Stimulated activated CD8-positive, alpha-beta memory T cell treated with anti-CD3 and anti-CD28 coated beads, Interleukin-4, amount 100 ng/mL, for 24 hours (primary cell): ENCODE measurements around the gene ADARB2.
"Not testable (repeated sequence)": the region's sequence is repeated elsewhere in the genome, so short reads cannot be mapped to it uniquely, and the experiment has no call there.

Experiments
- DNase-seq: peaks from one replicate; pipeline ENCODE4 v3.0.0-alpha.2; 2020; ENCODE audit warnings: low read depth

Gene ADARB2

DNA sequence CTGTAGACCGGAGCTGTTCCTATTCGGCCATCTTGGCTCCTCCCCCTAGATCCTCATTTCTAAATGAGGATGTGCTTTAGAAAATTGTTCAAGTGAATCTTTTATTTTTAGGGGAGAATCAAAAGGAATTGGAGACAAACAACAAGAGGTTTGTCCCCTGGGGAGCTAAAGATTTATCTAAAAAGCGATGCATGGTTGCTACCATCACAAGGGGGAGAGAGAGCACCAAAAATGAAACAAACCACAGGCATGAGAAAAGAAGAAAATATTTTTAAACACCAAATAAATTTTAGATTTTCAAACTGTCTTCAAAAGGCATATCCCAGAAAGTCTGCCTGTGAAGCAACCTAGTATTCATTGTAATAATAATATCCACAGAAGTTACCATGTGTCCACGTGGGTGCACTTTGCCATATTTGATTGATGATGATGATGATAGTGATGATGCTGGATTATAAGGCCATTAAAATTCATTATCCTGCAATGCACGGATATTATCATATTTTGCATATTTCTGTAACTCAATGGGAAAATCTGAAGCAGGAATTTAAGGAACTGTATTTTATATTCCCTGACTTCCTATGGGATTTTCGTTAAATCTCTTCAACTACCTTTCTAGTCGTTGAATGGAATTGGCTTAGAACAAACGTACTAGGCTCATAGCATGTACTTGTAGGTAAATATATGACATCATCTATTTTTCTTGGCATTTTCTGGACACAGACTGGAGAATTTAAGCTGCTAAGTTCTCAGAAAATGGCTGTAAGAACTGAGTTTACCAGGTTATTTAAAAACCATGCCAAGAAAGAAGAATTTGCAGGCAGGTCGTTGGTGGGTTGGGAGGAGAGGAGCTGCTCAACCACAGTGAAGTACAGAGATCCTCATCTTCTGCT lies 509.6 kb downstream of the ADARB2 start:
- DNase-seq: no peak

DNA sequence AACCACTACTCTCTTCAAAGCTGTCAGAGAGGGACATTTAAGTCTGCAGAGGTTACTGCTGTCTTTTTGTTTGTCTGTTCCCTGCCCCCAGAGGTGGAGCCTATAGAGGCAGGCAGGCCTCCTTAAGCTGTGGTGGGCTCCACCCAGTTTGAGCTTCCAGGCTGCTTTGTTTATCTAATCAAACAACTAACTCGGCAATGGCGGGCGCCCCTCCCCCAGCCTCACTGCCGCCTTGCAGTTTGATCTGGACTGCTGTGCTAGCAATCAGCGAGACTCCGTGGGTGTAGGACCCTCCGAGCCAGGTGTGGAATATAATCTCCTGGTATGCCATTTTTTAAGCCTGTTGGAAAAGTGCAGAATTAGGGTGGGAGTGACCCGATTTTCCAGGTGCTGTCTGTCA lies 510.4 kb downstream of the ADARB2 start:
- not testable (repeated sequence) for DNase-seq

DNA sequence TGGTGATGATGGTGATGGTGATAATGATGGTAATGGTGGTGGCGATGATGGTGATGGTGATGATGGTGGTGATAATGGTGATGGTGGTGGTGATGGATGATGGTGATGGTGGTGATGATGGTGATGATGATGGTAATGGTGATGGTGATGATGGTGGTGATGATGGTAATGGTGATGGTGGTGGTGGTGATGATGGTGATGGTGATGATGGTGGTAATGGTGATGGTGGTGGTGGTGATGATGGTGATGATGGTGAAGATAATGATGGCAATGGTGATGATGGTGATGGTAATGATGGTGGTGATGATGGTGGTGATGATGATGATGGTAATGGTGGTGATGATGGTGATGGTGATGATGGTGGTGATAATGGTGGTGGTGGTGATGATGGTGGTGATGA lies 517.5 kb downstream of the ADARB2 start:
- DNase-seq: not testable (repeated sequence)

DNA sequence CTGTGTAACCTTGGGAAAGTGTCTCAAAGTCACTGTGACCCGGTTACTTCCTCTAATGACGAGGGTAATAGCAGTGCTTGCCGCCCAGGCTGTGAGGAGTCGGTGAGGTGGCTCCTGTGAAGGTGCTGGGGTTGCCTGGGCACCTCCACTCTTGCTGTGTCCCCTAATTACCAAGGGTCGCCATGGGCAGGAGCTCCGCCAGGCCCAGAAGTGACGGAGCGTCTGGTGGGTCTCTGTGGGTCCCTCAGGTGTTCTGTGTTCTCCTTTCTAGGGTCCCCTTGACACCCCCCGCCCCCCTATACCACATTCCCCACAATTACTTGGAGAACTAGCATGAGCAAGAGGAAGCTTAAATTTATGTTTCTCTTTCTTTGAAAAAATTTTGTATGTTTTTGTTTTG lies 519.7 kb downstream of the ADARB2 start:
- no peak for DNase-seq

DNA sequence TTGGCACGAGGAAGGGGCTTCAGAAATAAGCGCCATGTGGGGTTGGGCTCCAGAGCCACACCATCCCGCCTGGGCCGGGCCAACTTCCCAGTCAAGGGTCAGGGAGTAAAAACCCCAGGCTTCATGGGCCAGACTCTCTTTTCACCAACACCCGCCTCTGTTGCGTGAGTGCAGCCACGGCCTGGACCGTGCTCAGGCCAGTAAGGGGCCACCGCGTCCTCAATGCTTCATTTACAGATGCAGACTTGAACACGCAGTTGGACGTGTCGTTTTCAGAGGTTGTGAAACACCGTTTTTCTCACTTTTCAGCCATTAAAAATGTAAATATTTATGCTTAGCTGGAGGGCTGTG lies 520.1 kb downstream of the ADARB2 start:
- no peak for DNase-seq

DNA sequence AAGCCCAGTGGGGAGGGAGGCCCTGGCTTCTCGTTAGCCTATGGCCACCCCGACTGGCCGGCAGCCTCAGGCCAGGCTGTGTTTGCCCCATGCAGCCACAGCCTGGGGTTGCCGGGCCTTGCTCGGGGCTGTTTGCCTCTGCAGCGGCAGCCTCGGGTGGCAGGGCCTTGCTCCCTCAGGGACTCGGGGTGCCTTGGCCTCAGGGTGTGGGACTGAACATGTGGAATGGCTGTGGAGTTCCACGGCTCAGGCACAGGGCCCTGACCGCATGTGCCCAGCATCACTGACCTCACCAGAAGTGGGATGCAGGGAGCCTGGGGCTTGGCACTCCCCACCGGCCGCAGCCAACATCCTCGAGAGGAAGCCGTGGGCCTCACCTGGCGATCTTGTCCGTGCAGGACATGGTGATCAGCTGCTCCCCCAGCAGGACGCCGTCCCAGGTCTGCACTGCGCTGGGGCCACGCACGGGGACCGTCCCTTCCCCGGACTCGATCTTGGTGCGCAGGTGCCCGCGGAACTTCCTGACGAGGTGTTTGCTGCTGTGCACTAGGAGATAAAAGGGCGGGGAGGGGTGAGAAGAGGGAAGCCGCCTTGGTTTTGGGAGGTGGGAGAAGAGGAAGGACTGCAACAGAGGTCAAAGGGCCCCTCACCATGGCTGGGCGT lies 520.6 kb downstream of the ADARB2 start:
- DNase-seq: no peak

DNA sequence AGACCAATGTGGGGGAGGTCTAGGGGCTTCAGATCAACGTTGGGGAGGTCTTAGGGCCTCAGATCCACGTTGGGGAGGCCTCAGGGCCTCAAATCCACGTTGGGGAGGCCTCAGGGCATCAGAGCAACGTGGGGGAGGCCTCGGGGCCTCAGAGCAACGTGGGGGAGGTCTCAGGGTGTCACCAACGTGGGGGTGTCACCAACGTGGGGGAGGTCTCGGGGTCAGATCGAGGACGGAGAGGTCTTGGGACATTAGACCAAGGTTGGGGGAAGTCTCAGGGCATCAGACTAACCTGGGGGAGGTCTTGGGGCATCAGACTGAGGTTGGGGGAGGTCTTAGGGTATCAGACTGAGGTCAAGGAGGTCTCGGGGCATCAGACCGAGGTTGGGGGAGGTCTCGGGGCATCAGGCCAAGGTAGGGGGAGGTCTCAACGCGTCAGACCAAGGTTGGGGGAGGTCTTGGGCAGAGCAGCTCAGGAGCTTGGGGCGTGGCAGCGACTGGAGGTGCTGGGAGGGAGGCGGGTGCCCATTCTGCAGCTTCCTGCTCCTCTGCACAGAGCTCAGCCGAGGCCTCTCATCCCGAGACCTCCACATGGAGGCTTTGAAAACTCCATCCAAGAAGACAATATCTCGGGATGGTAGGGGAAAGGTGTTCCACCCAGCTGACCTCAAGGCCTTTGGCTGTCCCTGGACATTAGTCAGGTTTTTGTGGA lies 521.3 kb downstream of the ADARB2 start:
- DNase-seq: no peak

DNA sequence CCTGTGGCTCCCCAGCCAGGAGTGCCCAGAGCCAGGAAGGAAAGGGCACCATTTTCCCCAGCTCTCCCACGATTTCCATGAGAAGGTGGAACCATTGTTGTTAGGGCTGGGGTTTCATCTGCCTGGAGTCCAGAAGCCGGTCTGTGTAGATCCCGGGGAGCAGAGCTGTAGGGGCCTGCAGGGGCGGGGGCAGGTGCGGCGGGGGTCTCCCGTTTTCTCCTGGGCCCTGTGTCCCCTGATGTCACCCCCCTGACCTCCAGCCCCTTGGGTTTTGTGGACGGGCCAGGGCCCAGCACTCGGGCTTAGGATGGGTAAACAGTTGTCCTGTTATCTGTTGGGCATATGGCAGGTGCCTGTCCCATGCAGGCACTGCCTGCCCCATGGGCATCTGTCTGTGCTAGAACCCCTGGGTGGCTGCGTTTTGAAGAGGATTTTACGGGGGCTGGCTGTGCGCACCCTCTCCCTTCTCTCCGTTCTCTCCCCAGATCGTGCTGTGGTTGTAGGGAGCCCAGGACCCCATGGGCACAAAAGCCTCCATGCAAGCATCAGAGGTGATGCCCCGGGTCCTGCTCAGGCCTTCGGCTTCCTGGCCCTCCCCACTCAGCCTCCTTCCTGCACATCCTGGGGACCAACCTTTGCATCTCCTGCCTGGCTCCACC lies 522.3 kb downstream of the ADARB2 start:
- DNase-seq: no peak

DNA sequence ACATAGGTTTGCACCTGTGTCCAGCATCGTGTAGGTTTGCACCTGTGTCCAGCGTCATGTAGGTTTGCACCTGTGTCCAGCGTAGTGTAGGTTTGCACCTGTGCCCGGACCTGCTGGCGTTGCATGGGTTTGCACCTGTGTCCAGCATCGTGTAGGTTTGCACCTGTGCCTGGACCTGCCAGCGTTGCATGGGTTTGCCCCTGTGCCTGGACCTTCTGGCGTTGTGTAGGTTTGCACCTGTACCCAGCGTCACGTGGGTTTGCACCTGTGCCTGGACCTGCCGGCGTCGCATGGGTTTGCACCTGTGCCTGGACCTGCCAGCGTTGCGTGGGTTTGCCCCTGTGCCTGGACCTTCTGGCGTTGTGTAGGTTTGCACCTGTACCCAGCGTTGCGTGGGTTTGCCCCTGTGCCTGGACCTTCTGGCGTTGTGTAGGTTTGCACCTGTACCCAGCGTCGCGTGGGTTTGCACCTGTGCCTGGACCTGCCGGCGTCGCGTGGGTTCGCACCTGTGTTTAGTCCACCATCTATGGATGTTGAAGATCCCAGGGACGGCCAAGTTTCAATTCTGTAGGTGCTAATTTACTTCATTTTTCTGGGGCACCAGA lies 523.2 kb downstream of the ADARB2 start:
- DNase-seq: no peak

DNA sequence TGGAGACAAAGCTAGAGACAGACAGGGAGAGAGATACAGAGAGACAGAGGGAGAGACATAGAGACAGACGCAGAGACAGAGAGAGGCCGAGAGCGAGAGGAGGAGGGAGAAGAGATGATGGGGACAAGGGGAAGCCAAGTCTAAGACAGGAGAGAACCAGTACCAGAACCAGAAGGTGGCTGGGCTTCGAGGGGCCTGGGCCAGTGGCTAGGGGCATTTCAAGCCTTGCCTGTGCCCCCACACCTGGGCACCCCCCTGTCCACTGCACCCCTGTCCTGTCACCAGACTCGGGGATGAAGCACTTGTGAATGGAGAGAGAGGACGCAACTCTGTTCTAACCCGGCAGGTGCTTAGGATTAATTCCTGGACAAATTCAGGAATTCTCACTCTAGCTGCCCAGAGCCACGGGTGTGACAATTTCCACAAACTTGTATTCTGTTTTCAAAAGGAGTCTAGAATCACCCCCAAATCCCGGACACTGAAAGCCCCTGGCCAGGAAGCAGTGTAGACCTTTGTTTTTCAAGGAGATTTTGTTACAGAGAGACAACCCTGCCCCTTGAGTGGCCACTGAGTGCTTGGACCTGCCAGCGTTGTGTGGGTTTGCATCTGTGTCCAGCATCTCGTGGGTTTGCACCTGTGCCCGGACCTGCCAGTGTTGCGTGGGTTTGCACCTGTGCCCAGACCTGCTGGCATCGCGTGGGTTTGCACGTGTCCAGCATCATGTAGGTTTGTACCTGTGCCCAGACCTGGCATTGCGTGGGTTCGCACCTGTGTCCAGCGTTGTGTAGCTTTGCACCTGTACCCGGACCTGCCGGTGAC lies 523.9 kb downstream of the ADARB2 start:
- DNase-seq: no peak

DNA sequence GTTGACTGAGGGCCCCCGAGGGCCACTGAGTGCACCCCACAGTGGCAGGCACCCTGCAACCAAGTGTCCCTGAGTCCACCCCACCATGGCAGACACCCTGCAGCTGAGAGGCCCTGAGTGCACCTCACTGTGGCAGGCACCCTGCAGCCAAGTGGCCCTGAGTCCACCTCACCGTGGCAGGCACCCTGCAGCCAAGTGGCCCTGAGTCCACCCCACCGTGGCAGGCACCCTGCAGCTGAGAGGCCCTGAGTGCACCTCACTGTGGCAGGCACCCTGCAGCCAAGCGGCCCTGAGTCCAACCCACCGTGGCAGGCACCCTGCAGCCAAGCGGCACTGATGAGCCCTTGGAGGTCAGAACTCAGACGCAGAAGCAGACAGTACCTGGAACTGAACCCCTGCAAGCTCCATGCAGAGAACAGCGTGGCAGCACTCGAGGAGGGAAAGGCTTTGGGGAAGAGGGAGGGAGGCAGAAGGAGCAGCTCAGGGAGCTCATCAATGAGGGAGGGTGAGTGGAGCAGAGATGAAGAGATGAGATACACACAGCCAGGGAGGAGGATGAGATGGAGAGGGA lies 524.7 kb downstream of the ADARB2 start:
- no peak for DNase-seq

DNA sequence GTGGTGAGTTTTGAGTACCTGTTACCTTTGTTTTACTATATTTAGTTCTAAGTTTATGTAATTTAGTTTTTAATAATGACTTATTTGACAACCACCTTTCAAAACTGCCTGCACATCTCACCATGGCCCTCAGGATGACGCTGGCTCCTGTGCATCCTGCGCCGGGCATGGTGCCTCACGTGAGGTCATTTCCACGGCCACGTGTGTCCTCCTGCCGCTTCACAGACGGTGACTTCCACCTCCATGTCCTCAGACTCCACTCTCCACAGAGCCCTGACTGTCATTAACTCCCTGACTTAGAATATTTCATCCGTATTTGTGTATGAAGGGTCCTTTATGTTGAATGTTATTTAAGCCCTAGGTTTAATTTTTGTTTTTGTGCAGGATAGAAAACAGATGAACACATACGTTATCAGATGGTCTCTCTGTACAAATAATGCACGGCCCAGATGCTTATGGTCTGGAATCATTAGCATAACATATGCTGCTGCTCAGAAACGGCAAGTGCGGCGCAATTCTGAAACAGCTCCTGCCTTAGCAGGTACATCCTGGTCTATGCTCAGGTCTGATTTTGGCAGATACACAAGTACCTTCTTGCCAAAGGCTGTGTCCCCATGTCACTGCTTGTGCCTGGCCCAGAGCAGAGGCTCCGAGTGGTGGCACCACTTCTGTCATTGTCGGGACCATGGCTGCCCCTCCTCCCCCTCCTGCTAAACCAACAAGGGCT lies 525.3 kb downstream of the ADARB2 start:
- DNase-seq: no peak

DNA sequence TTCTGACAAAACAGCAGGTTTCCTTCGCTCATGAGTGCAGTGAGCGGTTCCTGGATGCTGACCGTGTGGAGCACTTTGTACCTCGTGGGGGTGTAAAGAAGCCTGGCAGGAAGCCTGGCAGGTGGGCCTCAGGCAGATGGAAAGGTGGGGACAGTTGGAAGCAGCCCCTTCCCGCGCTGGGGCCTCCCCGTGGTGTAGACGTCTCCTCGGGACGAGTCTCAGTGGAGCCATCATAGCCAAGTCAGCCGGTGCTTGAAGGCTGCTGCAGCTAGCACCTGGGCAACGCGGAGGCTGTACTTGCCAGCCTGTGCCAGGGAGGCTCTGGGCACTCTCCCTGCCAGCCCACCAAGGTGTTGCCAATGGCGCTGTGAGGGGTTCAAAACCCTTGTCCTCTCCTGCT lies 526.7 kb downstream of the ADARB2 start:
- DNase-seq: no peak

DNA sequence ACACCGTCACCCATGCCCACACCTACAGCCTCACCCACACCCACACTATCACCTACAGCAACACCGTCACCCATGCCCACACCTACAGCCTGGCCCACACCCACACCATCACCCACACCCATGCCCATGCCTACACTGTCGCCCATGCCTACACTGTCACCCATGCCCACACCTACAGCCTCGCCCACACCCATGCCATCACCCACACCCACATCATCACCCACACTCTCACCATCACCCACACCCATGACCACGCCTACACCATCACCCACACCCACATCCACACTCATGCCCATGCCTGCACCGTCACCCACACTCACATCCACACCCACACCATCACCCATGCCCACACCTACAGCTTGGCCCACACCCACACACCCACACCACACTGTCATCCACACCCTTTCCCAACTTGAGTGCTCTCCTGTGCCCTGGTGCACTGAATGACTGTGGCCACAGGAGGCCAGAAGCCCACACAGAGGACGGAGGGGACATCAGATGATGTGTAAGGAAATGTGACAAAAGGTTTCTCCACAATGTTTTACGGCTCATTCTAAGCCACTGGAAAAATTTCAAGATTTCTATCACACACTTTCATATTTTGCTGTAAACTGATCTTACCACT lies 527.9 kb downstream of the ADARB2 start:
- no peak for DNase-seq

DNA sequence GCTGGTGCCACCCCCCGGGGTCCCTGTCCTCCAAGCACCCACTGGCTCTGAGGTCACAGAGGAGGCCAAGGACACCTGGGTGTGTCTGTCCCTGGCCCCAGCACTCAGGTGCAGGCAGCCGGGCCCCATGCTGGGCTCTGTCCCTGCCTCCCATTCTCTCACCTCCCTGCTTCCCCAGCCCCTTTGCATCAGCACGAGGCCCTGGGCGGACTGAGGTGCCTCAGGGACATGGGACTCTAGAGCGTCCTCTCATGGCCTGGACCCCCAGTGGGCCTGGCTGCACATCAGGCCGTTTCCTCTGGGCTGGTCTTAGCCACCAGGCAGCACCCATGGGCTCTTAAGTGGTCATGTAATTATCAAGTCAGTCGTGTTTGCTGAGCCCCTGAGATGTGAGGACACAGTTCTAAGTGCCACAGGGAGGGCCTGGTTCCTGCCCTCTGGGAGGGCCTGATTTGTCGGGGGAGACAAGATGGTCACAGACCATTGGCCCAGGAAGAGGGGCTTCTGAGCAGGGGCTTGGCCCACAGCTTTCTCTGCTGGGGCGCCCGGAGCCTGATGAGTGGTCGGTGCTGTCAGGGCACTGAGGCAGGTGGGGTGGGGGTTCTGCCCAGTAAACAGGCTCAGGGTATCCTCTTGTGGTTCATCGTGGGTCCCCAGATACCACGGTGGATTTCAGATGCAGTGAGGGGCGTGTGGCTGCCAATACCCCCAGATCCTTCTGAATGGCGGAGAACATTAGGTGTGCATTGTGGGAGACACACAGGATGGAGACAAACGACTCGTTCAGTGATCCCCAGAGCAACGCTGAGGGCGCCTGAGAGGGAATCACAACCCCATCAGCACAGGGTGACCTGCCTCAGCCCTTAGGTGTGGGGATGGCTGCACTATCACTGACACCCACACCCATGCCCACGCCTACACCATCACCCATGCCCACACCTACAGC lies 528.7 kb downstream of the ADARB2 start:
- DNase-seq: no peak

DNA sequence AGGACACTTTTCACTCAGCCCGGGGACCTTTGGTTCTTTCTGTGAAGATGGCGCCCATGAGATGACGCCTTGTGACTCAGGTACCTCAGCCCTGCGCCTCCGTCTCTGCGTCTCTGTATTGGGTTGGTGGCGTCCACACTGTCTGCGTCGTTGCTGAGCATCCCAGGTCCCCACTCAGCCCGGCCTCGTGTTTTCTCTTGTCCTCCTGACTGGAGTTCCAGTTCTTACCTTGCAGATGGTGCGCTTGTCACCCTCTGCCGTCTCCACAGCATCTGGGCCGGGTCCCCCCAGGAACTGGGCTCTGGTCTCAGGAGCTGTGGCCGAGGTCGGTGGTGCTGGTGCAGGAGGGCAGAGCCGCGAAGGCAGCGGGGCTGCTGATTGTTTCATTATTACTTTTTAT lies 530.7 kb downstream of the ADARB2 start:
- no peak for DNase-seq

DNA sequence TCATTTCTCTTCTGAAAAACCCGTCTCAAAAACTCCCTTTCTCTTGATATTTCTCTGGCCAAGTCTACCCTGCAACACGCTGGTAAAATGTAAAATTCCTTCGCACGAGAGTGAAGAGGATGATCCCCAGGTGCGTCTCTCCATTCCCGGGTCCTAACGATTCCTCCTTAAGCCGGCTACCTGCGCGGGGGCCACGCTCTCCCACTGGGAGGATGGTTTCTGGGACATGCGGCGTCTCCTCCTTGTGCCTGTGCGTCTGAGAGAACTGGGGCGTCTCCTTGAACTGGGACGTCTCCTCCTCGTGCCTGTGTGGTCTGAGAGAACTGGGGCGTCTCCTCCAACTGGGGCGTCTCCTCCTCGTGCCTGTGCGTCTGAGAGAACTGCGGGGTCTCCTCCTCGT lies 531.2 kb downstream of the ADARB2 start:
- DNase-seq: no peak

DNA sequence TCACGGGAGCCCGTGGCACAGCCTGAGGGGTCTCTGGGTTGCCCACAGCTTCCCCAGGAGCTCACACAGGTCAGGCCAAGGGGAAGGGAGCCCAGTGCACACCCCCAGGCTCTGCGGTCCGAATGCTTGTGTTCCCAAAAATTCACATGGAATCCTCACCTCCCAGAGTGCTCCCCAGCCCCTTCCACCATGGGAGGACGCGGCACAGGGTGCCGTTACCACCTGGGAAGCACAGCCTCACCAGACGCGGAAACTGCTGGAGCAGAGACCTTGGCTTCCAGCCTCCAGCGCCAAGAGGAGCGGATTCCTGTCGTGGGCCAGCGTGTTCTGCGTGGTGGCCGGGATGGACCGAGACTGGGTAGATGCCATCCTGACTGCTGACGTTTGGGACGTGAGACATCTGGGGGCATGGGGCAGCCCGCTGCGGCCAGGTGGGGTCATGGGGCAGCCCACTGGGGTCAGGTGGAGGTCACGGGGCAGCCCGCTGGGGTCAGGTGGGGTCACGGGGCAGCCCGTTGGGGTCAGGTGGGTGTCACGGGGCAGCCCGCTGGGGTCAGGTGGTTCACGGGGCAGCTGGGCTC lies 531.8 kb downstream of the ADARB2 start:
- DNase-seq: no peak
